DMS 273 treated with DMSO at 0.1 percent for 48 hours (cell line): ENCODE results near the gene MT1G.

Source experiments
- DNase-seq: peaks from one replicate; lab custom pipeline; 2025; lab: John Stamatoyannopoulos, UW

Gene MT1G

GRCh38 chr16:56620339-56620897, 47.4 kb downstream of the MT1G start:
- no peak for DNase-seq

GRCh38 chr16:56618138-56618537, 49.7 kb downstream of the MT1G start:
- no peak for DNase-seq

- no peak for DNase-seq
These were observed 50.4 kb downstream of the MT1G start for GRCh38 chr16:56617212-56618085.
